HG02884 (cell line): ENCODE results near the gene C6orf141.

ENCODE experiments used
- ATAC-seq: cut with Tn5 transposase; IDR thresholded peaks from one replicate; pipeline ENCODE4 v1.9.1; 2021; ENCODE audit warnings: mild to moderate bottlenecking, moderate library complexity; ENCODE audit not compliant: unreplicated experiment

Gene C6orf141

GRCh38 chr6:49539102-49539501 is 11.4 kb upstream of the C6orf141 start:
- ATAC-seq, result no peak

- ATAC-seq, result no peak
Observed at GRCh38 chr6:49540614-49541013, 9.9 kb upstream of the C6orf141 start.

GRCh38 chr6:49541210-49541724 is 9.2 kb upstream of the C6orf141 start:
- no peak for ATAC-seq

DNA sequence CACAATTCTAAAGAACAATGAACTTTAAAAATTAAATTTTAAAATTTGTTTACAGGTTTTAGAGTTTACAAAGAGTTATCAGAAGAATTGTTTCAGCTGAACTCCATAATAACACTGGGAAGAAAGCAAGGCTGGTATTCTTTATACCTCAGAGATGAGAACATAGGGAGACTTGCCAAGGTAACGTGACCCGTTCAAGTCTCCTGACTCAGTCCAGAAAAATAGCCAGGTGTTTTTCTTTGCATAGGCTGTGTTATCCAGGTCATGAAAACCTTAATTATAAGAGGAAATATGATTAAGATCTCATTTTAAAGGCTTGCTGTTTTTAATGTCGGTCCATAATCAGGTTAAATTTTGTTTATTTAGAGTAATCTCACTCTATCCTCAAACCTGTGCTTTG is 8.5 kb upstream of the C6orf141 start:
- ATAC-seq, result no peak

DNA sequence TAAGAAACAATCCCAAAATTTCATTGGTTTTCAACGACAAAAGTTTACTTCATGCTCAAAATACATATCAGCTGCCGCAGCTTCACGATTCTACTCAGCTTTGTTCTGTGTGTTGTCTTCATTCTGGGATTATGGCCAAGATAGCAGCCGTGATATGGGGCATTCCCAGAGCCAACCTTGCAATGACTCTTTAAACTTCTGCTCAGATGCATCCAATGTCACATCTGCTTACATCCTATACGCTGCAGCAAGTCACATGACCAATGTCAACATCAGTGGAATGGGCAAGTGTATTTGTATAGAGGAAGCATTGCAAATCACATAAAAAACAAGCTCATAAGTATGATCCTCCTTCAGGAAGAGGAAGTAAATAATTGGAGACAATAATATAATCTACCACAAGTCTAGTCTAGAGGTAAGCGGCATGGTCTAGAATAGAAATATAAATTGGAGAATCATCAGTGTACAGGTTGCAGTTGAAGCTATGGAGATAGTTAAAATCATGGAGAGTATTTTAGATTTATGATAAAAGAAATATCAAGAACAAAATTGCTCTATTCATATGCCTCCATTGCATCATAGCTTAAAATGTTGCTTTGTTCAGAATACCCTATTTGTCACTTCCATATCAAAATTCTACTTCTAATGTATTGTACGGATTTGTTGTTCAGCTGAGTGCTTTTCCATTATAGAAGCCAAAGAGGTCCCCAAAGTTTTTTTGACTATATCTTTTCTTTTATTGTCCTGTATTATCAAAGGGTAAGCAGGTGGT is 7.2 kb upstream of the C6orf141 start:
- no peak for ATAC-seq

GRCh38 chr6:49546331-49546730 is 4.1 kb upstream of the C6orf141 start:
- no peak for ATAC-seq

DNA sequence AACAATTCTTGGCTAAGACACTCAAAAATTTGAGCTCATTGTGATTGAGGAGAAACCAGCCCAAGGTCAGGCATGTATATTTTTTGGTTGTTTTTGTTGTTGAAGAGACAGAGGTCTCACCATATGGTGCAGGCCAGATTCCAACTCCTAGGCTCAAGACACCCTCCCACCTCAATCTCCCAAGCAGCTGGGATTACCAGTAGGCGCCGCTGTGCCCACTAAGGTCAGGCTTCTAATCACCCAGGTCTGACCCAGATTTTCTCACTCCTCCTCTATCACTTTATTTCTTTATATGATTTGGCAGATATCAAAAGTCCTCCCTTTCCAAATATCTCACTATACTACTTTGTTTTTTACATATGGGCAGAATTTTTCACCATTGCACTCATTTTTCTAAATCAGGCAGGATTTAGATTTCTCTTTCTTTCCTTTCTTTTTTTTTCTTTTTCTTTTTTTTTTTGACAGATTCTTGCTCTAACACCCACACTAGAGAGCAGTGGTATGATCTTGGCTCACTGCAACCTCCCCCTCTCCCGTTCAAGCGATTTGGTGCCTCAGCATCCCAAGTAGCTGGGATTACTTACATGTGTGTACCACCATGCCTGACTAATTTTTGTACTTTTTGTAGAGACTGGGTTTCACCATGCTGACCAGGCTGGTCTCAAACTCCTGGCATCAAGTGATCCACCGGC is 1.7 kb upstream of the C6orf141 start:
- ATAC-seq, result no peak

DNA sequence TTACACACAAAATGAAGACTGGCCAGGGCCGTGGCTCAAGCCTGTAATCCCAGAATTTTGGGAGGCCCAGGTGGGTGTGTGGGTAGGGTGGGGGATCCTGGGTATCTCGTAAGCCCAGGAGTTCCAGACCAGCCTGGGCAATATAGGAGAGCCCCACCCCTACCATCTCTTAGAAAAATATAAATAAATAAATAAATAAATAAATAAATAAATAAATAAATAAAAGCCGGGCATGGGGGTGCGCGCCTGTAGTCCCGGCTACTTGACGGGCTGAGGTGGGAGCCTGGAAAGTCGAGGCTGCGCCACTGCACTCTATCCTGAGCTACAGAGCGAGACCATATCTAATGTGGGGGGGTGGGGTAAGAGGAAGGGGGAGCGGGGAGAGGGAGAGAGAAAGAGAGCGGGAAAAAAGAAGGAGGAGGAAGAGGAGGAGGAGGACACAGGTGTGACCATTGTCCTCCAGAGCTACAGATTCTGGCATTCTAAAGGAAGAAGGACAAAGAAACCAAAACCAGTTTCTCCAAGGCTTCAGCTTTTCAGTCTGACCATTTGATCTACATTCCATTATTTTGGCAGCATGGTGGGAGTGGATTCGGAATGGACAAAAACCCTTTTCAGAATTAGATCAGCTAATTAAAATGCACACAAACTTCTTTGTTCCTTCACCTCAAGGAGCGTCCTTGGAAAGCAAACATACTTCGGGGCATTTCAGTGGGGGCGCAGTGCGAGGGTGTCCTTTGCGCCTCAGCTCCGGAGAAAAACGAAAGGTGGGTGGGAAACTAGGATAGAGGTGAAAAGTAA is 577 bp upstream of the C6orf141 start:
- ATAC-seq, result no peak

- ATAC-seq, result peak; percentile 42
Observed at GRCh38 chr6:49551078-49551865, 804 bp downstream of the C6orf141 start.

- peak; percentile 51 for ATAC-seq
Observed at GRCh38 chr6:49551866-49552129, 1.3 kb downstream of the C6orf141 start.

GRCh38 chr6:49552596-49552995 is 2.1 kb downstream of the C6orf141 start:
- no peak for ATAC-seq

DNA sequence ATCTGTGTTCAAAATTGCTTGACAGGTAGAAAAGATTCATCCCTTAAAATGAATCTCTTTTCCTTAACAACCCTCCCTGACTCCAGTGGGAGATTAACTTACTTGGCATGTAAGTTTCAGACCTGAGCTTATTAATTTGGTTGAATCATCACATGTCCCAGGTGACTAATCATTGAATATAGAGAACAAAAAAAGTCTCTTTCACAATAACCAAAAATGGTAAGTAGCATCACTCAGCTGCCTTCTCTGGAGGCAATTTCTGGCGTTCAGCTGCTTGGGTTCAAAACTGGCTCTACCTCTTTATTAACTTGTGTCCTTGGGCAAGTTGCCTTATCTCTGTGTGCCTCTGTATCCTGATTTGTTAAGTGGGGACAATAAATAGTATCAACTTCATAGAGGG is 2.9 kb downstream of the C6orf141 start:
- no peak for ATAC-seq

GRCh38 chr6:49555951-49556350 is 5.5 kb downstream of the C6orf141 start:
- ATAC-seq, result no peak

DNA sequence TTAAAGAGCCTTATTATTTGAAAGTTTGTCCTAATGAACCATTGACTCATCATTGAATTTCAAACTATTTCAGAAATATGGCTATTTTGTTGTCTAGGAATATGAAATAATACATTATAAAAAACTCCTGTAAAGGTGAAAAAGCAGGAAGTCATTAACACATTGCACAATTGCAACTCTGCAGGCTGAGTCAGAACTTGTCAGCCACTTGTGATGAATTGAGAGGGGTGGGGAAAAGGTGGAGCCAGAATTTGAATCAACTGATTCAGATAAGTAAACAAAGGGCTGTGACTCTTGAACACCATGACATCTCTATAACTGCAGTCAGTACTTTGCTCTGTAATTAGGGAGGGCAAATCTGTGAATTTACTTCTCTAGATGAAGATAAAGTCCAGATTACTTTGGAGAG is 6.0 kb downstream of the C6orf141 start:
- no peak for ATAC-seq

- no peak for ATAC-seq
Observed at GRCh38 chr6:49557177-49557576, 6.7 kb downstream of the C6orf141 start.

GRCh38 chr6:49558238-49558637 is 7.8 kb downstream of the C6orf141 start:
- no peak for ATAC-seq

DNA sequence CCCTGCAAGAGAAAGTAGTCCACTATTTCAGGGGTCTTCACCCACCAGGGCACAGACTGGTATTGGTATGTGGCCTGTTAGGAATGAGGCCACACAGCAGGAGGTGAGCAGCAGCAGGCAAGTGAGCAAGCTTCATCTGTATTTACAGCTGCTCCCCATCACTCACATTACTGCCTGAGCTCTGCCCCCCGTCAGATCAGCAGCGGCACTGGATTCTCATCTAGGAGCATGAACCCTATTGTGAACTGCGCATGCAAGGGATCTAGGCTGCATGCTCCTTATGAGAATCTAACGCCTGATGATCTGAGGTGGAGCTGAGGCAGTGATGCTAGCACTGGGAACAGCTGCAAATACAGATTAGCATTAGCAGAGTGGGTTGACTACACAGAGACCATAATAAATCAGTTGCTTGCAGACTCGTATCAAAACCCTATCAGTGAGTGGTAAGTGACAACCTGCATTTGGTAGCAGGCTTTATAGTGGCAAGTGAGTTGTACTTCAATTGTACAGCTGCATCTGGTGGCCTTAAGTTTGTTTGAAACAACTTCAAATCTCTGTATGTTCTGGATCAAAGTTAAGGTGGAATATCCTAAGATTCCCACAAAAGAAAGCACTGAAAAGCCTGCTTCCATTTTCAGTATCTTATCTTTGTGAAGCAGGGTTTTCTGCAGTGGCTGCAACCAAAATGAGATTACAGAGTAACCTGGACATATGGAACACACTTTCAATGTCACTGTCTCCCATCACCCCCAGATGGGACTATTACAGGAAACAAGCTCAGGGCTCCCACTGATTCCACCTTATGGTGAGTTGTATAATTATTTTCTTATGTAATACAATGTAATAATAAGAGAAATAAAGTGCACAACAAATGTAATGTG is 12.8 kb downstream of the C6orf141 start:
- ATAC-seq, result no peak

- no peak for ATAC-seq
Observed at GRCh38 chr6:49564552-49564951, 14.1 kb downstream of the C6orf141 start.

DNA sequence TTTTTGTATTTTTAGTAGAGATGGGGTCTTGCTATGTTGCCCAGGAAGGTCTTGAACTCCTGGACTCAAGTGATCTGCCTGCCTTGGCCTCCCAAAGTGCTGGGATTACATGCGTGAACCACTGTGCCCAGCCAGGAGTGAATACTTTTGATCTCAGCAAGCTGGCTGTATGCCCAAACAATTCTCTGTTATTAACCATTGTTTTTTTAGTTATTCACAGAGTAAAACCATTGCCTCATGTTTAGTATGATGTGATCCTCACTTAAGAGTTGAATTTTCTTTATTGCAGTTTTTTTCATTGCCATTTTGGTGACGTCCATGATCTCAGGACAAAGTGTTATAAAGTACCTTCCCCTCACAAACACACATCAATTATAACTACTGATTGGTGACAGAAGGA is 14.8 kb downstream of the C6orf141 start:
- ATAC-seq, result no peak

DNA sequence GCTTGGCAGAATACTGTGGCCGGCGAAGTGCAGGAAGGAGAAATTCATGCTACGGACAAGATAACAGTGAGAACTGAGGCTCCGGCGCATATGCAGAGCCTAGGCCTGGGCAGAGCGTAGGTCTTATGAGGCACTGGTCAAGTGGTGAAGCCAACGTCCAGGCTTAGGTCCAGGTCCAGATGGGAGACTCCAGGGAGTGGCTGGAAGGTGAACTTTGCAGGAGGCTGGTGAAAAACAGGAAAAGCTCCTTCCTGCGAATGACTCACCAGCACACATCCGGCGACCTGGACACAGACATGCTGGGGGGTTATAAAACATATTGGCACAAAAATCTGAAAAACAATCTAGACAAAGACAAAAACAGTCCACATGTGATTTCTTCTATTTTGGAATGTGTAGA is 15.4 kb downstream of the C6orf141 start:
- no peak for ATAC-seq
